A673 (cell line): ENCODE results near the gene SFTPA2. TPM values are rescaled to one million over a fixed set of nuclear protein-coding genes. Genes with fewer than 3 reads are reported as not detected.
"Not testable (repeated sequence)": the region's sequence is repeated elsewhere in the genome, so short reads cannot be mapped to it uniquely, and the experiment has no call there.

ENCODE experiments used
- BruUV-seq: library from RNA; stranded (reverse); fragments of 400-500 nt; replicated peaks from 2 replicates; lab custom pipeline; 2021; lab: Mats Ljungman, UMichigan
- CTCF ChIA-PET: fragments of 300-600 bp; sonication (Branson Sonifier 250); formaldehyde crosslinking; loops from one replicate; lab custom pipeline; 2022; ENCODE audit warnings: antibody characterized with exemption; lab: Charles Lee
- POLR2A ChIA-PET: fragments of 300-600 bp; sonication (Branson Sonifier 250); formaldehyde crosslinking; loops from one replicate; lab custom pipeline; 2022; ENCODE audit warnings: antibody characterized with exemption; ENCODE audit not compliant: low non-redundant PET; lab: Charles Lee
- DNase-seq: peaks from one replicate; pipeline ENCODE4 v3.0.0-alpha.2; 2015; ENCODE audit warnings: low spot score
- H3K27ac ChIP-seq: fragments of 200-600 bp; sonication (generic); 2 replicates; pipeline ENCODE4 v1.5.1; 2016; ENCODE audit warnings: mixed run types, low read depth, mild to moderate bottlenecking, mixed read lengths, antibody characterized with exemption, low read length; ENCODE audit not compliant: poor library complexity, severe bottlenecking
- H3K27me3 ChIP-seq: fragments of 200-600 bp; sonication (generic); replicated peaks from 2 replicates; pipeline ENCODE4 v1.6.1; 2017; ENCODE audit warnings: mixed run types, low read depth, mild to moderate bottlenecking, mixed read lengths, antibody characterized with exemption, low read length; ENCODE audit not compliant: insufficient read depth, poor library complexity
- H3K36me3 ChIP-seq: fragments of 200-600 bp; sonication (generic); 2 replicates; pipeline ENCODE4 v1.6.1; 2016; ENCODE audit warnings: mixed run types, mild to moderate bottlenecking, mixed read lengths, antibody characterized with exemption, low read length; ENCODE audit not compliant: insufficient read depth, poor library complexity, severe bottlenecking
- H3K4me1 ChIP-seq: fragments of 200-600 bp; sonication (generic); 2 replicates; pipeline ENCODE4 v1.6.1; 2017; ENCODE audit warnings: mixed run types, mild to moderate bottlenecking, mixed read lengths, antibody characterized with exemption, low read length; ENCODE audit not compliant: insufficient read depth, poor library complexity, severe bottlenecking
- H3K4me3 ChIP-seq: fragments of 200-600 bp; sonication (generic); 2 replicates; pipeline ENCODE4 v1.5.1; 2016; ENCODE audit warnings: low read depth, mixed run types, mild to moderate bottlenecking, mixed read lengths, low read length; ENCODE audit not compliant: poor library complexity, severe bottlenecking
- H3K9me3 ChIP-seq: fragments of 200-600 bp; sonication (generic); 2 replicates; pipeline ENCODE4 v1.6.1; 2016; ENCODE audit warnings: mixed run types, low read depth, mild to moderate bottlenecking, mixed read lengths, antibody characterized with exemption, low read length; ENCODE audit not compliant: poor library complexity, severe bottlenecking
- EZH2 ChIP-seq: fragments of 200-600 bp; sonication (generic); IDR thresholded peaks from 2 replicates; pipeline ENCODE4 v1.6.1; 2017; ENCODE audit warnings: borderline replicate concordance, low read depth, mild to moderate bottlenecking, mixed read lengths, antibody characterized with exemption, low read length; ENCODE audit not compliant: poor library complexity, severe bottlenecking
- intact Hi-C: fragments of 100-400 bp; cut with micrococcal nuclease; formaldehyde crosslinking; loops from one replicate; pipeline ENCODE4 v1.10.0; 2022; ENCODE audit not compliant: unreplicated experiment
- total RNA-seq: library from RNA; stranded (reverse); gene quantifications from 2 replicates; pipeline ENCODE4 v1.2.3, GENCODE V29; 2021
- TF ChIP-seq, protein P1 (sequence below): fragments of 300-800, 200-600 bp; sonication (generic); conservative IDR thresholded peaks from 2 replicates; pipeline ENCODE4 v1.5.1; 2017; ENCODE audit warnings: low read depth, mild to moderate bottlenecking, antibody characterized with exemption, low read length, moderate library complexity, mixed read lengths

SFTPA2 gene
- total RNA-seq, 1 experiment from 2014 or later: not detected

- DNase-seq: peak; percentile 71
- no peaks in the 10 kb centered on the region for H3K36me3 ChIP-seq
- TF ChIP-seq, protein P1, sequence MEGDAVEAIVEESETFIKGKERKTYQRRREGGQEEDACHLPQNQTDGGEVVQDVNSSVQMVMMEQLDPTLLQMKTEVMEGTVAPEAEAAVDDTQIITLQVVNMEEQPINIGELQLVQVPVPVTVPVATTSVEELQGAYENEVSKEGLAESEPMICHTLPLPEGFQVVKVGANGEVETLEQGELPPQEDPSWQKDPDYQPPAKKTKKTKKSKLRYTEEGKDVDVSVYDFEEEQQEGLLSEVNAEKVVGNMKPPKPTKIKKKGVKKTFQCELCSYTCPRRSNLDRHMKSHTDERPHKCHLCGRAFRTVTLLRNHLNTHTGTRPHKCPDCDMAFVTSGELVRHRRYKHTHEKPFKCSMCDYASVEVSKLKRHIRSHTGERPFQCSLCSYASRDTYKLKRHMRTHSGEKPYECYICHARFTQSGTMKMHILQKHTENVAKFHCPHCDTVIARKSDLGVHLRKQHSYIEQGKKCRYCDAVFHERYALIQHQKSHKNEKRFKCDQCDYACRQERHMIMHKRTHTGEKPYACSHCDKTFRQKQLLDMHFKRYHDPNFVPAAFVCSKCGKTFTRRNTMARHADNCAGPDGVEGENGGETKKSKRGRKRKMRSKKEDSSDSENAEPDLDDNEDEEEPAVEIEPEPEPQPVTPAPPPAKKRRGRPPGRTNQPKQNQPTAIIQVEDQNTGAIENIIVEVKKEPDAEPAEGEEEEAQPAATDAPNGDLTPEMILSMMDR: peak; percentile 95
- no peak for TF ChIP-seq EZH2
- ChIA-PET CTCF (no interaction called here), POLR2A (no interaction called here)
- no peak overlapping the region for H3K4me3 ChIP-seq
- no peaks in the 10 kb centered on the region for H3K4me1 ChIP-seq
- peaks cover 32% of the 10 kb centered on the region for H3K27me3 ChIP-seq
- no peaks in the 10 kb centered on the region for H3K9me3 ChIP-seq
- no peak overlapping the region for H3K27ac ChIP-seq
- BruUV-seq: no TSS peak
- intact Hi-C loops: loop anchor here (1.0 kb wide), 1 partner anchor 367 kb away; no protein-coding TSS in a partner anchor
These were observed 2.0 kb upstream of the SFTPA2 start for GRCh38 chr10:79562135-79562756.

DNA sequence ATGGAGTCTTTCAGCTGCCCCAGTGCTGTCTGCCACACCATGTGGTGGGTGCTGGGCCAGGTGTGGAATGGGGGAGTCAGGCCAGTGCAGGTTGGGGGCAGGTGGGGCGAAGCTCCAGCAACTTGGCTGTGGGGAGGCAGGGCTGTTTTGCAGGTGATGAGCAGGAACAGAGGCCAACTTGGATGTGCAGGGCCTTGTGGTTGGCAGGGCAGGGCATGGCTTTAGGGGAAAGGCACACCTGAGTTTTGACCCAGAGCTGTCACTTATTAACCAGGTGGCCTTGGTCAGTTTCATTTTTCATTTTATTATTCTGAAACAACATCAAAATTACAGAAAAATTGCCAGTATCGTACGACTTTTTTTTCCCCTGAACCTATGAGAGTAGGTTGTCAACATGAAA lies 1.1 kb upstream of the SFTPA2 start:
- intact Hi-C loops: no loop called here
- POLR2A ChIA-PET: no interaction called here
- Histone ChIP-seq H3K27ac (no peak overlapping the region), H3K9me3 (no peaks in the 10 kb centered on the region), H3K36me3 (no peaks in the 10 kb centered on the region), H3K4me1 (no peaks in the 10 kb centered on the region), H3K27me3 (peaks cover 27% of the 10 kb centered on the region), H3K4me3 (no peak overlapping the region)
- no TSS peak for BruUV-seq
- no peak for TF ChIP-seq EZH2
- TF ChIP-seq, protein P1: no peak
- CTCF ChIA-PET: no interaction called here
- DNase-seq: no peak

DNA sequence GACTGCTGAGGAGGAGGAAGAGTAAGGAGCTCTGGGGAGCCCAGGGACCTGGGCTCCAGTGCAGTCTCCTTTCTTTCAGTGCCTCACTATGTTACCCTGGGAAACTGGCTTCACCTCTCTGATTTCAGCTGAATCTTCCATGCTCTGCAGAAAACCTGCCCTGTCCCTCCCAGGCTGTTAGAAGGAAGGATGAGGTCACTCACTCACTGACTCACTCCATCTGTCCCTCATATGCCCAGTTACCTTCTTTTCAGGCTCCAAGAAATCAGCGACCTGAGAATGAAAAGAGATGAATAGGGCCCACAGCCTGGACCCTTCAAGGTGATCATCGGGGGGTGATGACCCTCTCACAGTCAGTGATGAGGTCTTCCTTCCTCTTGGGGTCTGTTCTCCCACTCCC lies 481 bp downstream of the SFTPA2 start:
- intact Hi-C loops: no loop called here
- POLR2A ChIA-PET: no interaction called here

DNA sequence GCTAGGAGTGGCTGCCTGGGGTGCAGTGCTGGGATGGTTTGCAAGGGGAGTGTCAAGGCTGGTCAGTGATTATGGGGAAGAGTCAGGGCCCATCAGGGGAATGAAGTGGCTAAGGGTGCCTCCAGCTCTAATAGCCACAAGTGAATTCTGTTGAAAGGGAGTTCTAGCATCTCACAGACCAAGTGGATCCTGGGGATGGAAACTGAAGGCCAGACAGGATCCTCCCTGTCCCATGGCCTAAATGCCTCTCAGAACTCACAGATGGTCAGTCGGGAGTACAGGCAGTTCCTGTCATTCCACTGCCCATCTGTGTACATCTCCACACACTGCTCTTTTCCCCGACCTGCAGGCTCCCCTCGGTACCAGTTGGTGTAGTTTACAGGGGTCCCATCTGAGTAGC lies 3.2 kb downstream of the SFTPA2 start:
- H3K27me3 ChIP-seq, CTCF ChIA-PET, BruUV-seq, H3K4me3 ChIP-seq, H3K9me3 ChIP-seq, H3K27ac ChIP-seq, POLR2A ChIA-PET, H3K36me3 ChIP-seq, DNase-seq, H3K4me1 ChIP-seq: not testable (repeated sequence)
- intact Hi-C loops: loop anchor here (2.0 kb wide), 1 partner anchor 58 kb away; no protein-coding TSS in a partner anchor

More for the DNA sequence above, 481 bp downstream of the SFTPA2 start:
- H3K9me3 ChIP-seq: no peaks in the 10 kb centered on the region
- no TSS peak for BruUV-seq
- no peaks in the 10 kb centered on the region for H3K36me3 ChIP-seq
- H3K4me1 ChIP-seq: no peaks in the 10 kb centered on the region
- H3K4me3 ChIP-seq: no peak overlapping the region
- H3K27me3 ChIP-seq: peaks cover 17% of the 10 kb centered on the region
- CTCF ChIA-PET: no interaction called here
- no peak for TF ChIP-seq EZH2
- TF ChIP-seq, protein P1: no peak
- DNase-seq: no peak
- H3K27ac ChIP-seq: no peak overlapping the region
